Activated CD4-positive, alpha-beta T cell treated with anti-CD3 and anti-CD28 coated beads for 36 hours (primary cell): ENCODE results near the gene MBOAT2. TPM values are rescaled to one million over a fixed set of nuclear protein-coding genes. Genes with fewer than 3 reads are reported as not detected.
A peak's percentile ranks its signal among the peaks of the same experiment; 100 is the strongest.

ENCODE experiments used
- ATAC-seq: fragments of 200-7000 bp; cut with Tn5 transposase; one replicate; pipeline ENCODE4 v1.10.0; 2021; ENCODE audit warnings: mild to moderate bottlenecking, moderate library complexity
- CTCF ChIA-PET: fragments of 350-600 bp; sonication (Branson Sonifier 250); formaldehyde crosslinking; loops from one replicate; lab custom pipeline; 2021; ENCODE audit warnings: antibody characterized with exemption; lab: Charles Lee
- POLR2A ChIA-PET: fragments of 350-600 bp; sonication (Branson Sonifier 250); formaldehyde crosslinking; loops from one replicate; lab custom pipeline; 2021; ENCODE audit warnings: antibody characterized with exemption, inconsistent platforms; lab: Charles Lee
- DNase-seq: peaks from one replicate; pipeline ENCODE4 v3.0.0-alpha.2; 2020
- H3K27ac Mint-ChIP-seq: one replicate; pipeline ENCODE4 v1.8.0; 2021; ENCODE audit warnings: mixed read lengths
- H3K27me3 Mint-ChIP-seq: one replicate; pipeline ENCODE4 v1.8.0; 2021; ENCODE audit warnings: mixed read lengths
- H3K36me3 Mint-ChIP-seq: one replicate; pipeline ENCODE4 v1.8.0; 2021; ENCODE audit warnings: low read depth, mixed read lengths
- H3K4me1 Mint-ChIP-seq: one replicate; pipeline ENCODE4 v1.8.0; 2021; ENCODE audit warnings: mixed read lengths
- H3K4me3 Mint-ChIP-seq: one replicate; pipeline ENCODE4 v1.8.0; 2021; ENCODE audit warnings: mild to moderate bottlenecking, moderate library complexity, mixed read lengths
- H3K9me3 Mint-ChIP-seq: one replicate; pipeline ENCODE4 v1.8.0; 2021; ENCODE audit warnings: low read depth, mixed read lengths
- intact Hi-C, 2 experiments: fragments of 100-400 bp; cut with DNase I in 1 of 2; cut with micrococcal nuclease in 1 of 2; formaldehyde crosslinking; loops; one replicate each; pipeline versions ENCODE4 v1.14.2 to v1.15.1; 2022 to 2024; cut with DNase I, micrococcal nuclease
- total RNA-seq, 2 experiments: library from RNA; stranded (reverse); gene quantifications; one replicate each; pipeline ENCODE4 v1.2.3, GENCODE V29; 2021

Gene MBOAT2
- total RNA-seq, 2 experiments from 2014 or later = 4.7 to 6.9 TPM

DNA sequence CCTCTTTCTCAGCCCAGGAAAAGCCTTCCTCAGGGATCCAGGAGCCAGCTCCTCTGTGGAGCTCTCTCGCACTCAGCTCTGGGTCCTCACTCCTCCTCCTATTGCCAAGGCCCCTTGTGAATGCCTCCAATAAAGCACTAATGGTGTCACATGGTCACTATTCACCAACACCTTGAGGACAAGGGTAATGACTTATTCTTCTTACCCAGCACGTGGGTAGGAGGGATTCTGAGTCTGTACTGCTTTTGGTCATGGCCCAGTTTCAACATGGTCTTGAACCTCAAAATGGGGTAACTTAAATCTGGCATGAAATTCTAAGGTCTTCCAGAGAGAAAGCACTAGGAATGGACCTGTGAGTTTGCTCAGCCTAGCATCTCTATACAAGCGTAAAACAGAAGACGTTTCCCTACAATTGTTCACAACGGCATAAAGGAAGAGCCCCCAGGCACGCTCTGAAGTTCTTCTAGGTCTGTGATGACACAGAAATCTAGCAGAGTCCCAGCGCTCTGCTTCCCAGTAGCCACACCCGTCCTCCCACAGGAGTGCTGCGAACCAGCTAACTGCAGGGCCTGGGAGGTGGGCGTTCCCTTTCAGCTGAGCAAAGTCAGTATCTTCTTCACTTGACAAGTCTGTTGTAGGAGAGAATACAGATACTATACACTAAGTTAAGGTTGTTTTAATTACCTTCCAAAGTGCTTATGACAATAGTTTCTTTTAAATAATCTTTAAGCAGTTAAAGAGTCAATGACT lies 151.5 kb downstream of the MBOAT2 start:
- Mint-ChIP-seq H3K4me3 (no peak overlapping the region), H3K36me3 (no peaks in the 10 kb centered on the region), H3K4me1 (no peaks in the 10 kb centered on the region), H3K27ac (no peak overlapping the region), H3K9me3 (no peaks in the 10 kb centered on the region), H3K27me3 (peaks cover 8% of the 10 kb centered on the region)
- DNase-seq (no peak), ATAC-seq (no peak)
- CTCF ChIA-PET = interaction anchor here (0.7 kb wide), 1 partner anchor 363 kb away, joined by 5 read pairs; no protein-coding TSS in a partner anchor
- intact Hi-C loops = no loop called here
- POLR2A ChIA-PET = no interaction called here

DNA sequence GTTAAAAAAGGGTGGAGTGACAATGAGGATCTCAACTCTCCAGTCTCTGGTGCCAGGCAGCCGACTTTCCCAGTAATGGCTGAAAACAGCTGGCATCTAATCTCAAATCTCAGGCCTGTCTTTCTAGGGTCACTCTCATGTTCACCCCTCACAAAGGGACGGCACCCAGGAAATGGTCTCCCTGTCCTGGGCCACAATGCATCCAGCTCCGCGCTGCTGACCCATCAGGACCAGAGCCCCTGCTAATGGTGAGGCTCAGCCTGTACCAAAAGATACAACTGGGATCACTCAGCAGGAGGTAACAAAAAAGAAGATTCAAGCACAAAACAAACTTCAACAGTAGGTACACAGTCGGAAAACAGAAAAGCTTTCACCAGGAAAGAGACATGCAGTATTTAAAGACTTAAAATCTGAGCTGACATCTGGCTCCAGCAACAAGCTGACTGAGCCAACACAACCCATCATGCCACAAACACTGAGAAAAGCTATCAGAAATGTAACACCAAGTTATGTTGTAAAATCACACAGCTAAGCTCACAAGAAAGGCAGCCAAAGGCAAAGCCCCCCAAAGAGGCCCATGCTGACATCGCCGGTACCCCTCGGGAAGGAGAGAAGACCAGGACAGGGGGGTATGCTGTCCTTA lies 152.5 kb downstream of the MBOAT2 start:
- Mint-ChIP-seq H3K9me3 (no peaks in the 10 kb centered on the region), H3K4me1 (no peaks in the 10 kb centered on the region), H3K36me3 (no peaks in the 10 kb centered on the region), H3K27ac (no peak overlapping the region), H3K4me3 (no peak overlapping the region), H3K27me3 (peaks cover 17% of the 10 kb centered on the region)
- ChIA-PET POLR2A (no interaction called here), CTCF (interaction anchor here (0.7 to 1.1 kb wide), 2 partner anchors 13 to 364 kb away, joined by 3 to 5 read pairs; partner anchors contain the start of gene KIDINS220)
- intact Hi-C loops = no loop called here
- ATAC-seq = no peak
- no peak for DNase-seq

DNA sequence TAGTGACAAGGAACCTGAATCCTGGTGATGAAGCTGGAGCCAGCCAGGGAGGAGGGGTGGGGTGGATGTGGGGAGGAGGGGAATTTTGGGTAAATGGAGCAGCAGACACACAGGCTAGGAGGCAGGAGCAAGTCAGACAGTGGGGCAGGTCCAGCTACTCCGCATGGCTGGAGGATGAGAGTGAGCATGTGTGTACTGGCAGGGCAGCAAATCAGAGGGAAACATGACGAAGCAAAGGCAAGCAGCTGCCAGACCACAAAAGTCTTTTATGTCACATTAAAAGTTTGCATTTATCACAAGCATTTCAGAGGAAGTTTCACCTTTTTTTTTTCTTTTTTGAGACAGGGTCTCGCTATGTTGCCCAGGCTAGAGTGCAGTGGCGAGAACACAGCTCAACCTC lies 154.2 kb downstream of the MBOAT2 start:
- no peak overlapping the region for H3K27ac Mint-ChIP-seq
- ChIA-PET POLR2A (no interaction called here), CTCF (no interaction called here)
- ATAC-seq = no peak
- H3K36me3 Mint-ChIP-seq = no peaks in the 10 kb centered on the region
- no peaks in the 10 kb centered on the region for H3K4me1 Mint-ChIP-seq
- DNase-seq = no peak
- no peak overlapping the region for H3K4me3 Mint-ChIP-seq
- intact Hi-C loops = no loop called here
- H3K9me3 Mint-ChIP-seq = no peaks in the 10 kb centered on the region
- peaks cover 23% of the 10 kb centered on the region for H3K27me3 Mint-ChIP-seq

DNA sequence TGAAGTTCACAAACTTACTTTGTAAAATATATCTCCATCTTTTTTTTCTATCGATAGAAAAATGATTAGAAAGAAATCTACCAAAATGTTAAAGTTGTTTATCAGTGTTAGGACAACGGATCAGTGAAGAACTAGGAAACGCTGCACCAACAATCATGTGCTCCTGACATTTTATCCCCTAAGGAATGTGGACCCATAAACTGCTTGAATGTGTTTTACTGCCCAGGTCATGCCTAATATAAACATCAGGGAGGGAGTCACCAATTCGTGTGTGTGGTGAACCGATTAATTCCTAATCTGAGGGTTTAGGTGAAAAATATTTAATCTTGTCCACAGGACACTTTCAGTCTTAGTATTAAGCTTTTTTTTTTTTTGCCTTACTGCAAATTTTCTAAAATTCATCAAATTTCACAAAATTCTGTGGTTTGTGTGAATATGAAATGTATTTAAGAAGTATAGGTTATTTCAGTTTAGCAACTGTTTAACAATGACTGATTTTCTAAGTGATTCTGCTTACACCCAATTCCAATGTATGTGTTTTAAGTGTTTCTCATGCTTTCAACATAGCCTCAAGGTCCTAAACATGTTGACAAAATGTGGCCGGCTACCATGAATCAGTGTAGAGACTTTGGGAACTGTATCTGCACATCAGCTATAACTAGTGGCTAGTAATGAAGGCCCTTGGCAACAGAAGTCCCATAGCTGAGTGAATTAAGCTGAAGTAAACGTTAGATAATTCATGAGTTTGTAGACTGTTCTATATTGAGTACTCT lies 155.0 kb downstream of the MBOAT2 start:
- DNase-seq = no peak
- Mint-ChIP-seq H3K36me3 (no peaks in the 10 kb centered on the region), H3K27me3 (peaks cover 23% of the 10 kb centered on the region), H3K4me3 (no peak overlapping the region), H3K27ac (no peak overlapping the region), H3K9me3 (no peaks in the 10 kb centered on the region), H3K4me1 (no peaks in the 10 kb centered on the region)
- intact Hi-C loops = no loop called here
- no peak for ATAC-seq
- CTCF ChIA-PET = no interaction called here
- POLR2A ChIA-PET = no interaction called here

DNA sequence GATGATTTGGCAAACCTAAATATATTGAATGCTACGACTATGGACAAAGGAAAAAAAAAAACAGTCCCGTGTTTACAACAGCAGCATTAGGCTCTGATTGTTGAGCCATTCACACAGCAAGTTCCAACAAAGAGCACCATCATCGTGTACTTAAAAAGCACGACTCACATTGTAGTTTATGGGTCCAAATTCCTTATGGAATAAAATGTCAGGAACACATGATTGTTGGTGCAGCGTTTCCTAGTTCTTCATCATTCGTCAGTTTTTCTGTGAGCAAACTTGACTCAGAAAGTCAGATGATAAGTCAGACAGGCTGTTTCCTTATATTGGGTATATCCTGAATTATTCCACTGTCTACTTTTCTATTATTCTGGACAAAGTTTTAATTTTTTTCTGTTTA lies 156.1 kb downstream of the MBOAT2 start:
- DNase-seq (no peak), ATAC-seq (no peak)
- Mint-ChIP-seq H3K36me3 (no peaks in the 10 kb centered on the region), H3K27ac (no peak overlapping the region), H3K4me3 (no peak overlapping the region), H3K9me3 (no peaks in the 10 kb centered on the region), H3K4me1 (no peaks in the 10 kb centered on the region), H3K27me3 (peaks cover 23% of the 10 kb centered on the region)
- POLR2A ChIA-PET = no interaction called here
- intact Hi-C loops = no loop called here
- CTCF ChIA-PET = no interaction called here

DNA sequence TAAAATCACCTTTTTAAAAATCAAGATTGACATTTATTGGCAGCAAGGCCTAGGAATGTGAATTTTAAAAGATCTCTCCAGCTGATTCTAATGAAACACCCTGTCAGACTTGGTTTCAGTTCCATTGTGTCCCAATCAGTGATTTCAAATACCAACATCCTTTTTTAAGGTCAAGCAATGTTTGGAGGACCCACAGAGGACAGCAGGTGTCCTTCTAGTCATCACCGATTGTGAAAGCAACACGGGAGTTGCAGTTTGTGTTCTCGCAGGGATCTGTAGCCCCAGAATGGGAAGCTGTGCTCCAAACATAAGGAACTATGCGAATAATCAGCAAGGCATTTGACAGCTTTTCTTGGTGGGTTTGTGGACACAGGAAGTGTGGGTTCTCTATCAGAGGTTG lies 161.6 kb downstream of the MBOAT2 start:
- Mint-ChIP-seq H3K27me3 (peaks cover 15% of the 10 kb centered on the region), H3K27ac (no peak overlapping the region), H3K4me1 (peaks cover 5% of the 10 kb centered on the region), H3K36me3 (peaks cover 2% of the 10 kb centered on the region), H3K4me3 (no peak overlapping the region), H3K9me3 (no peaks in the 10 kb centered on the region)
- intact Hi-C loops = no loop called here
- no peak for ATAC-seq
- no peak for DNase-seq
- ChIA-PET CTCF (no interaction called here), POLR2A (no interaction called here)

DNA sequence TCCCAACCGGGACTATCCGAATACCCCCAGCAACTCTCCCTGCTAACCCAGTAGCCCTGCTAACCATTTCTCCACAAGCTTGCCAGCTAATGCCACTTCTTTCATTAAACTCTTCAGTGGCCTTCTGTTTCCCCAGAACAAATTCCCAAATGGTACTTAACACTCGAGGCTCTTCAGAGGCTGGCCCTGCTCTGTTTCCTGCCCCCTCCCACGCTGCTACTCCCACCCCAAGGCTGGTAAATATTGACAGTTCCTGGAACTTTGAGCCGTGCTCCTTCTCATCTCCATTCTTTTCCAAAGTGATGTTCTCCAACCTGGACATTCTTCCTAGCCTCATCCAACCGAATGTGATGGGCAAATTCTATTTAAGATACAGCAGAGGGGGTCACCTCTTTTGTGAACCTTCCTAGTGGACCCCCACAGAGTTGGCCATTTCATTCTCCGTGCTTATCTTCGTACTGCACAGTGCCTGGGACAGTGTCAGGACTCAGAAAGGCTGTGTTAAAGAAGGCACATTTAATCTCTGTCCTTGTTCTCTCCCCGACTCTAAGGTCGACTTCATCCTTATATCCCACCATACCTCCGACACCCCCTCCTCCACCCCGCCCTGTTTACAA lies 162.9 kb downstream of the MBOAT2 start:
- H3K27ac Mint-ChIP-seq = no peak overlapping the region
- peaks cover 15% of the 10 kb centered on the region for H3K4me1 Mint-ChIP-seq
- no peak overlapping the region for H3K4me3 Mint-ChIP-seq
- peaks cover 6% of the 10 kb centered on the region for H3K27me3 Mint-ChIP-seq
- ChIA-PET POLR2A (no interaction called here), CTCF (interaction anchor here (0.6 kb wide), 1 partner anchor 1990 kb away, joined by 4 read pairs; no protein-coding TSS in a partner anchor)
- ATAC-seq (no peak), DNase-seq (no peak)
- intact Hi-C loops = no loop called here
- H3K36me3 Mint-ChIP-seq = peaks cover 2% of the 10 kb centered on the region
- no peaks in the 10 kb centered on the region for H3K9me3 Mint-ChIP-seq

DNA sequence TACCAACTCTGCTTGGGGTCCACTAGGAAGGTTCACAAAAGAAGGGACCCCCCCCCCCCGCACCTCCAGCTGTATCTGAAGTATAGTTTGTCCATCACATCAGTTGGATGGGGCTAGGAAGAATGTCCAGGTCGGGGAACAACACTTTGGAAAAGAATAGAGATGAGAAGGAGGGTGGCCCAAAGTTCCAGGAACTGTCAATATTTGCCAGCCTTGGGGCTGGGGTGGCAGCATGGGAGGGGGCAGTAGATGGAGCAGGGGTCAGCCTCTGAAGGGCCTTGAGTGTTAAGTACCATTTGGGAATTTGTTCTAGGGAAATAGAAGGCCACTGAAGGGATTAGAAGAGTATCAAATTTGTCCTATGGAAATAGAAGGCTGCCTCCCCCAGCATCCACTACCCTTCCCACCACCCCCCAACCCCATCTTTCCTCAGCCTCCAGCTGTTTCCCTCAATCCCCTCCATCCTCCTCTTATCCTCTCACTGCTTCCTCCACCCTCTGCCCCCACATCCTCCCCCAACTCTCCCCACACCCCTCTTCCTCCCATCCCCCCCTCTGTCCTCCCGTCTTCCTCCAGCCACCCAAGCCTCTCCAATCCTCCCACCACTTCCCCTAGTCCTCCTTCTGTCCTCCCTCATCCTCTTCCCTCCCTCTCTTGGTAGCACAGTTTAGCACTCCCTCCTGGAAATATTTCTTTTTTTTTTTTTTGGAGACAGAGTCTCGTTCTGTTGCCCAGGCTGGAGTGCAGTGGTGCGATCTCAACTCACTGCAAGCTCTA lies 164.1 kb downstream of the MBOAT2 start:
- H3K9me3 Mint-ChIP-seq = no peaks in the 10 kb centered on the region
- peaks cover 3% of the 10 kb centered on the region for H3K36me3 Mint-ChIP-seq
- ChIA-PET CTCF (no interaction called here), POLR2A (no interaction called here)
- ATAC-seq = no peak
- H3K27me3 Mint-ChIP-seq = no peaks in the 10 kb centered on the region
- intact Hi-C loops = loop anchor here in 1 of 2 experiments (5.0 to 10.0 kb wide), 3 partner anchors 718 to 1465 kb away; partner anchors contain the start of genes ADAM17, HPCAL1 and YWHAQ
- no peak for DNase-seq
- no peak overlapping the region for H3K27ac Mint-ChIP-seq
- peaks cover 26% of the 10 kb centered on the region for H3K4me1 Mint-ChIP-seq
- no peak overlapping the region for H3K4me3 Mint-ChIP-seq

DNA sequence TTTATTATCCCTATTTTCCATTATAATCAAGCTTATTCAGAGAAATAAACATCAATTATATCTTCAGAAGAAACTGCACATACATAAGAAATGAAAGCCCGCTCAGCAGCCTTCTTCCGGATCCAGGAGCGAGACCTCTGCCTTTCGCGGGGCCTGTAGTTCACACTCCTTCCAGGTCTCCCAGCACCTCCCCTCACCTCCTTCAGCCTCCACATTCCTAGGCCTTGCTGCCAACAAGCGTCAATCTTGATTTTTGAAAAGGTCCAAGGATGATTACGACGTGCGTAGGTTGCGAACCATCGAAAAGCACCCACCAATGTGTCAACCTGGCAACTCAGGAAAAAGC lies 165.7 kb downstream of the MBOAT2 start:
- ATAC-seq (no peak), DNase-seq (no peak)
- peaks cover 3% of the 10 kb centered on the region for H3K36me3 Mint-ChIP-seq
- H3K4me3 Mint-ChIP-seq = peak overlapping the region; percentile 99
- H3K27ac Mint-ChIP-seq = peak overlapping the region; percentile 69
- intact Hi-C loops = loop anchor here in 1 of 2 experiments (1.0 to 10.0 kb wide), 7 partner anchors 33 to 1467 kb away; partner anchors contain the start of genes ADAM17, CPSF3, HPCAL1 and ITGB1BP1
- POLR2A ChIA-PET = no interaction called here
- CTCF ChIA-PET = interaction anchor here (1.3 kb wide), 1 partner anchor 13 kb away, joined by 3 read pairs; no protein-coding TSS in a partner anchor
- H3K27me3 Mint-ChIP-seq = no peaks in the 10 kb centered on the region
- H3K4me1 Mint-ChIP-seq = peaks cover 35% of the 10 kb centered on the region
- H3K9me3 Mint-ChIP-seq = no peaks in the 10 kb centered on the region

DNA sequence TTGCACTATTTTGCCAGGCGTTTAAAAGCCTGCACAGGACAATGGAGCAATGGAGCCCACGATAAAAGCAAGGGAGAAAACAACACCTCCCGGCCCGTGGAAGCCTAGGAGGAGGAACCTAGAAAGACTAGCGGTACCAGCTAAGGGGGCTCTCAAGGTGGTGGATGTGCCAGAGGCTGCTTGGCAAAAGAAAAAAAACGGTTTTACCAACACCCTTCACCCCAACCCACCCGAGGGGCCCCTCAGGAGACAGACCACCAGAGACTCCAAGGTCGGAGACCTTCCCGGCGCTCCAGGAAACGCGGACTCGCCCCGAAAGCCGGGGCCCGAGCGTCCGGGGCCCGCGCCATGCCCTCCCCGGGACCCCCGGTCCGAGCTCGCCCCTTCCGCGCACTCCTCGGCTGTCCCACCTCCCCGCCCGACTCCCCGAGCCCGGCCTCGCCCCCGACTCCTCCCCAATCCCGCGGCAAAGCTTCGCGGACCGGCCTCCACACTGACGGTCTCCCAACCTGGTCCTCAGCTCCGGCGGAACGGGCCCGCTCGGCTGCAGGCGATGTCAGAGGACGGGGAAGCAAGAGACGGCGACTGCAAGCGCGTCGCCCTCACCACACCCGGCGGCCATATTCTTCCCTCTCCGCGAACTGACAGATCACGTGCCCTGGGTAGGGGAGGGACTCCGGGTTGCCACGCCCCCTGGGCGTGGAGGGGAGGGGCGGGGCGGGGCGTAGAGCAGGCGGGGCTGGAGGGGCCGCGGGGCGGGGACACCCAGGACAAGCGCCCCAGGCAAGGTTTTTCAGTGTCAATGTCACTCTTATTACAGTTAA lies 166.3 kb downstream of the MBOAT2 start, which contains the start of gene KIDINS220:
TSS of gene KIDINS220 (minus strand) at position 643 of the 824 bp plus-strand sequence. CDS start 10,520 bp downstream, outside the sequence.
- no peaks in the 10 kb centered on the region for H3K27me3 Mint-ChIP-seq
- H3K36me3 Mint-ChIP-seq = peaks cover 3% of the 10 kb centered on the region
- DNase-seq (peak; percentile 92), ATAC-seq (peak; percentile 95)
- peaks cover 39% of the 10 kb centered on the region for H3K4me1 Mint-ChIP-seq
- ChIA-PET POLR2A (no interaction called here), CTCF (interaction anchor here (1.3 kb wide), 1 partner anchor 13 kb away, joined by 3 read pairs; no protein-coding TSS in a partner anchor)
- intact Hi-C loops = loop anchor here in 1 of 2 experiments (1.0 to 10.0 kb wide), 7 partner anchors 33 to 1468 kb away; partner anchors contain the start of genes ADAM17, CPSF3, HPCAL1 and ITGB1BP1
- H3K9me3 Mint-ChIP-seq = no peaks in the 10 kb centered on the region
- peak within 1 kb of the TSS; percentile 99 for H3K4me3 Mint-ChIP-seq
- H3K27ac Mint-ChIP-seq = peak within 1 kb of the TSS; percentile 98
